Left ventricle myocardium inferior (tissue), 1 donor: ENCODE measurements around the gene RNF25. TPM values are rescaled to one million over a fixed set of nuclear protein-coding genes. Genes with fewer than 3 reads are reported as not detected.

Source experiments
- DNase-seq: peaks from one replicate; pipeline ENCODE4 v3.0.0-alpha.2; 2020
- H3K27ac ChIP-seq: fragments of 200-600 bp; replicated peaks from 2 replicates; pipeline ENCODE4 v1.8.0; 2021
- H3K27me3 ChIP-seq: fragments of 200-600 bp; 2 replicates; pipeline ENCODE4 v1.8.0; 2021; ENCODE audit warnings: low read depth
- H3K36me3 ChIP-seq: fragments of 200-600 bp; 2 replicates; pipeline ENCODE4 v1.8.0; 2021
- H3K4me1 ChIP-seq: fragments of 200-600 bp; 2 replicates; pipeline ENCODE4 v1.8.0; 2021
- H3K4me3 ChIP-seq: fragments of 200-600 bp; 2 replicates; pipeline ENCODE4 v1.8.0; 2021; ENCODE audit warnings: mild to moderate bottlenecking, moderate library complexity
- H3K9me3 ChIP-seq: fragments of 200-600 bp; replicated peaks from 2 replicates; pipeline ENCODE4 v1.8.0; 2021
- intact Hi-C: fragments of 100-400 bp; cut with micrococcal nuclease; formaldehyde crosslinking; loops from one replicate; pipeline ENCODE4 v1.11.0; 2022
- total RNA-seq: library from RNA; stranded (reverse); fragmentation: NEBNext Ultra II Directional; extraction: Animal tissue kit (Norgen Biotek cat#: 25700); gene quantifications from one replicate; pipeline ENCODE4 v1.2.1, GENCODE V29; 2021
- TF ChIP-seq, protein P1 (sequence below): fragments of 200-600 bp; IDR thresholded peaks from 2 replicates; pipeline ENCODE4 v1.8.0; 2021; ENCODE audit warnings: antibody characterized with exemption, mild to moderate bottlenecking, borderline replicate concordance
- donor health status: DM: no; HTN: yes; CAD: no; lungs with severe emphysema.

RNF25 gene
- total RNA-seq, 1 donor from 2014 or later, result 14.7 TPM

- intact Hi-C loops, result no loop called here
- DNase-seq, result no peak
- H3K27ac ChIP-seq, result no peak overlapping the region
These were observed 55.9 kb downstream of the RNF25 start for GRCh38 chr2:218615868-218616315.

More at GRCh38 chr2:218615868-218616315, 55.9 kb downstream of the RNF25 start:
- no peaks in the 10 kb centered on the region for H3K9me3 ChIP-seq
- no peak overlapping the region for H3K4me3 ChIP-seq
- TF ChIP-seq, protein P1, sequence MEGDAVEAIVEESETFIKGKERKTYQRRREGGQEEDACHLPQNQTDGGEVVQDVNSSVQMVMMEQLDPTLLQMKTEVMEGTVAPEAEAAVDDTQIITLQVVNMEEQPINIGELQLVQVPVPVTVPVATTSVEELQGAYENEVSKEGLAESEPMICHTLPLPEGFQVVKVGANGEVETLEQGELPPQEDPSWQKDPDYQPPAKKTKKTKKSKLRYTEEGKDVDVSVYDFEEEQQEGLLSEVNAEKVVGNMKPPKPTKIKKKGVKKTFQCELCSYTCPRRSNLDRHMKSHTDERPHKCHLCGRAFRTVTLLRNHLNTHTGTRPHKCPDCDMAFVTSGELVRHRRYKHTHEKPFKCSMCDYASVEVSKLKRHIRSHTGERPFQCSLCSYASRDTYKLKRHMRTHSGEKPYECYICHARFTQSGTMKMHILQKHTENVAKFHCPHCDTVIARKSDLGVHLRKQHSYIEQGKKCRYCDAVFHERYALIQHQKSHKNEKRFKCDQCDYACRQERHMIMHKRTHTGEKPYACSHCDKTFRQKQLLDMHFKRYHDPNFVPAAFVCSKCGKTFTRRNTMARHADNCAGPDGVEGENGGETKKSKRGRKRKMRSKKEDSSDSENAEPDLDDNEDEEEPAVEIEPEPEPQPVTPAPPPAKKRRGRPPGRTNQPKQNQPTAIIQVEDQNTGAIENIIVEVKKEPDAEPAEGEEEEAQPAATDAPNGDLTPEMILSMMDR, result no peak
- H3K4me1 ChIP-seq, result no peaks in the 10 kb centered on the region
- H3K27me3 ChIP-seq, result no peaks in the 10 kb centered on the region
- no peaks in the 10 kb centered on the region for H3K36me3 ChIP-seq

Other genes starting within 250 kb of the RNF25 start
- 5.7 TPM for gene USP37, start 103.7 kb downstream of the RNF25 start, total RNA-seq
- gene CNOT9, start 103.2 kb downstream of the RNF25 start, total RNA-seq, result 18.9 TPM
- 0.99 TPM for gene PLCD4, start 64.1 kb downstream of the RNF25 start, total RNA-seq
- gene ZNF142, start 12.4 kb downstream of the RNF25 start, total RNA-seq, result 19.9 TPM
- gene BCS1L, start 12.3 kb downstream of the RNF25 start, total RNA-seq, result 48.6 TPM
- 7.4 TPM for gene STK36, start 84 bp upstream of the RNF25 start, total RNA-seq
- gene TTLL4, start 38.8 kb upstream of the RNF25 start, total RNA-seq, result 6.2 TPM
- 6.7 TPM for gene CYP27A1, start 110.1 kb upstream of the RNF25 start, total RNA-seq
- 0.14 TPM for gene PRKAG3, start 159.8 kb upstream of the RNF25 start, total RNA-seq
- gene WNT6, start 187.8 kb upstream of the RNF25 start, total RNA-seq, result 1.0 TPM
- gene WNT10A, start 208.8 kb upstream of the RNF25 start, total RNA-seq, result not detected